ENCODE measurements around the gene GPR107. TPM values are rescaled to one million over a fixed set of nuclear protein-coding genes. Genes with fewer than 3 reads are reported as not detected.

The GPR107 gene
- total and polyA plus RNA-seq, 3 experiments from 2014 or later: 4.2 to 21.4 (median 21.3) TPM

GRCh38 chr9:130119519-130120298, 66.0 kb downstream of the GPR107 start:
- CTCF ChIA-PET: interaction anchor here (1.0 to 1.7 kb wide), 2 partner anchors 8 to 12 kb away, joined by 3 to 5 read pairs; no protein-coding TSS in a partner anchor
- no peak overlapping the region for H3K27ac ChIP-seq (ENCODE audit: low read depth, low read length)
- no peaks in the 10 kb centered on the region for H3K27me3 ChIP-seq (ENCODE audit: insufficient read depth, low read length, poor library complexity, severe bottlenecking)
- Mint-ChIP-seq H3K27ac (peak overlapping the region in 2 of 8 donors; percentile 17 to 92), H3K4me3 (no peak overlapping the region), H3K9me3 (no peaks in the 10 kb centered on the region), H3K4me1 (peaks cover 0 to 2% (median 0%) of the 10 kb centered on the region in 3 donors), H3K36me3 (peaks cover 0 to 83% (median 7%) of the 10 kb centered on the region in 3 donors), H3K27me3 (no peaks in the 10 kb centered on the region)
- POLR2A ChIA-PET: no interaction called here
- no peaks in the 10 kb centered on the region for H3K4me1 ChIP-seq (ENCODE audit: insufficient read depth, low read length)
- H3K9me3 ChIP-seq (ENCODE audit: low read length): no peaks in the 10 kb centered on the region
- peaks cover 9% of the 10 kb centered on the region for H3K36me3 ChIP-seq (ENCODE audit: insufficient read depth, low read length)
- no peak overlapping the region for H3K4me3 ChIP-seq (ENCODE audit: low read length)
- no peak for DNase-seq

GRCh38 chr9:130120299-130120587, 66.5 kb downstream of the GPR107 start:
- Histone ChIP-seq H3K36me3 (ENCODE audit: insufficient read depth, low read length) (peaks cover 9% of the 10 kb centered on the region), H3K27ac (ENCODE audit: low read depth, low read length) (no peak overlapping the region), H3K4me1 (ENCODE audit: insufficient read depth, low read length) (no peaks in the 10 kb centered on the region), H3K9me3 (ENCODE audit: low read length) (no peaks in the 10 kb centered on the region), H3K4me3 (ENCODE audit: low read length) (no peak overlapping the region), H3K27me3 (ENCODE audit: insufficient read depth, low read length, poor library complexity, severe bottlenecking) (no peaks in the 10 kb centered on the region)
- no peak overlapping the region for H3K4me3 Mint-ChIP-seq
- no peaks in the 10 kb centered on the region for H3K9me3 Mint-ChIP-seq
- no peaks in the 10 kb centered on the region for H3K4me1 Mint-ChIP-seq
- CTCF ChIA-PET: interaction anchor here (1.0 to 1.7 kb wide), 2 partner anchors 8 to 13 kb away, joined by 3 to 5 read pairs; no protein-coding TSS in a partner anchor
- H3K36me3 Mint-ChIP-seq: peaks cover 0 to 80% (median 5%) of the 10 kb centered on the region in 3 donors
- peak in 1 of 5 donors; percentile 16 for DNase-seq
- H3K27me3 Mint-ChIP-seq: no peaks in the 10 kb centered on the region
- peak overlapping the region in 1 of 8 donors; percentile 92 for H3K27ac Mint-ChIP-seq
- POLR2A ChIA-PET: no interaction called here

- Mint-ChIP-seq H3K27ac (peak overlapping the region in 2 of 8 donors; percentile 32 to 97), H3K4me1 (no peaks in the 10 kb centered on the region), H3K36me3 (peaks cover 0 to 78% (median 4%) of the 10 kb centered on the region in 3 donors), H3K27me3 (no peaks in the 10 kb centered on the region), H3K9me3 (no peaks in the 10 kb centered on the region), H3K4me3 (peak overlapping the region in 1 of 7 donors; percentile 24)
- POLR2A ChIA-PET: interaction anchor here (1.0 kb wide), 1 partner anchor 84 kb away, joined by 5 read pairs; no protein-coding TSS in a partner anchor
- Histone ChIP-seq H3K9me3 (ENCODE audit: low read length) (no peaks in the 10 kb centered on the region), H3K36me3 (ENCODE audit: insufficient read depth, low read length) (peaks cover 8% of the 10 kb centered on the region), H3K27ac (ENCODE audit: low read depth, low read length) (no peak overlapping the region), H3K4me1 (ENCODE audit: insufficient read depth, low read length) (no peaks in the 10 kb centered on the region), H3K27me3 (ENCODE audit: insufficient read depth, low read length, poor library complexity, severe bottlenecking) (no peaks in the 10 kb centered on the region), H3K4me3 (ENCODE audit: low read length) (no peak overlapping the region)
- CTCF ChIA-PET: interaction anchor here (1.2 kb wide), 1 partner anchor 13 kb away, joined by 3 read pairs; no protein-coding TSS in a partner anchor
- no peak for DNase-seq
Observed at GRCh38 chr9:130120832-130121231, 67.1 kb downstream of the GPR107 start.

GRCh38 chr9:130122456-130122855, 68.8 kb downstream of the GPR107 start:
- ChIA-PET POLR2A (interaction anchor here (0.6 kb wide), 1 partner anchor 32 kb away, joined by 3 read pairs; no protein-coding TSS in a partner anchor), CTCF (no interaction called here)
- Histone ChIP-seq H3K4me1 (ENCODE audit: insufficient read depth, low read length) (peaks cover 12% of the 10 kb centered on the region), H3K9me3 (ENCODE audit: low read length) (no peaks in the 10 kb centered on the region), H3K4me3 (ENCODE audit: low read length) (no peak overlapping the region), H3K27ac (ENCODE audit: low read depth, low read length) (no peak overlapping the region), H3K36me3 (ENCODE audit: insufficient read depth, low read length) (peaks cover 5% of the 10 kb centered on the region), H3K27me3 (ENCODE audit: insufficient read depth, low read length, poor library complexity, severe bottlenecking) (no peaks in the 10 kb centered on the region)
- no peaks in the 10 kb centered on the region for H3K9me3 Mint-ChIP-seq
- H3K4me1 Mint-ChIP-seq: peaks cover 10 to 14% (median 11%) of the 10 kb centered on the region in 3 donors
- H3K36me3 Mint-ChIP-seq: peaks cover 0 to 72% (median 5%) of the 10 kb centered on the region in 3 donors
- H3K4me3 Mint-ChIP-seq: no peak overlapping the region
- H3K27me3 Mint-ChIP-seq: no peaks in the 10 kb centered on the region
- no peak overlapping the region for H3K27ac Mint-ChIP-seq
- DNase-seq: no peak

GRCh38 chr9:130124085-130124860, 70.6 kb downstream of the GPR107 start:
- Histone ChIP-seq H3K27me3 (ENCODE audit: insufficient read depth, low read length, poor library complexity, severe bottlenecking) (no peaks in the 10 kb centered on the region), H3K36me3 (ENCODE audit: insufficient read depth, low read length) (no peaks in the 10 kb centered on the region), H3K27ac (ENCODE audit: low read depth, low read length) (no peak overlapping the region), H3K9me3 (ENCODE audit: low read length) (no peaks in the 10 kb centered on the region), H3K4me1 (ENCODE audit: insufficient read depth, low read length) (peaks cover 30% of the 10 kb centered on the region), H3K4me3 (ENCODE audit: low read length) (no peak overlapping the region)
- POLR2A ChIA-PET: no interaction called here
- DNase-seq: no peak
- Mint-ChIP-seq H3K9me3 (no peaks in the 10 kb centered on the region), H3K27me3 (peaks cover 0 to 4% of the 10 kb centered on the region in 2 donors), H3K4me3 (no peak overlapping the region), H3K27ac (peak overlapping the region in 3 of 8 donors; percentile 12 to 61 (median 57)), H3K4me1 (peaks cover 27 to 31% (median 29%) of the 10 kb centered on the region in 3 donors), H3K36me3 (peaks cover 0 to 63% (median 7%) of the 10 kb centered on the region in 3 donors)
- CTCF ChIA-PET: interaction anchor here (1.0 to 3.1 kb wide), 3 partner anchors 15 to 112 kb away, joined by 3 to 13 read pairs (median 7); no protein-coding TSS in a partner anchor

GRCh38 chr9:130126721-130127433, 73.2 kb downstream of the GPR107 start:
- H3K36me3 Mint-ChIP-seq: peaks cover 0 to 51% (median 6%) of the 10 kb centered on the region in 3 donors
- Histone ChIP-seq H3K4me3 (ENCODE audit: low read length) (no peak overlapping the region), H3K27me3 (ENCODE audit: insufficient read depth, low read length, poor library complexity, severe bottlenecking) (no peaks in the 10 kb centered on the region), H3K4me1 (ENCODE audit: insufficient read depth, low read length) (peaks cover 51% of the 10 kb centered on the region), H3K27ac (ENCODE audit: low read depth, low read length) (no peak overlapping the region), H3K36me3 (ENCODE audit: insufficient read depth, low read length) (peaks cover 7% of the 10 kb centered on the region), H3K9me3 (ENCODE audit: low read length) (no peaks in the 10 kb centered on the region)
- H3K9me3 Mint-ChIP-seq: no peaks in the 10 kb centered on the region
- DNase-seq: no peak
- peaks cover 48 to 54% (median 52%) of the 10 kb centered on the region in 3 donors for H3K4me1 Mint-ChIP-seq
- H3K27ac Mint-ChIP-seq: peak overlapping the region; percentile 82 to 100 (median 100)
- H3K27me3 Mint-ChIP-seq: peaks cover 0 to 4% of the 10 kb centered on the region in 2 donors
- ChIA-PET POLR2A (no interaction called here), CTCF (interaction anchor here (1.1 to 3.1 kb wide), 2 partner anchors 20 to 23 kb away, joined by 4 to 13 read pairs; no protein-coding TSS in a partner anchor)
- peak overlapping the region; percentile 18 to 73 (median 61) for H3K4me3 Mint-ChIP-seq

GRCh38 chr9:130128251-130128650, 74.5 kb downstream of the GPR107 start:
- POLR2A ChIA-PET: interaction anchor here (0.5 to 1.4 kb wide), 5 partner anchors 12 to 259 kb away, joined by 3 to 6 read pairs (median 4); no protein-coding TSS in a partner anchor
- Mint-ChIP-seq H3K27me3 (peaks cover 0 to 4% of the 10 kb centered on the region in 2 donors), H3K4me1 (peaks cover 57 to 67% (median 63%) of the 10 kb centered on the region in 3 donors), H3K9me3 (no peaks in the 10 kb centered on the region), H3K4me3 (peak overlapping the region; percentile 77 to 94 (median 86)), H3K36me3 (peaks cover 0 to 48% (median 7%) of the 10 kb centered on the region in 3 donors), H3K27ac (peak overlapping the region; percentile 99 to 100 (median 100))
- CTCF ChIA-PET: interaction anchor here (0.8 to 2.4 kb wide), 7 partner anchors 8 to 116 kb away, joined by 3 to 18 read pairs (median 4); no protein-coding TSS in a partner anchor
- peaks cover 56% of the 10 kb centered on the region for H3K4me1 ChIP-seq (ENCODE audit: insufficient read depth, low read length)
- no peaks in the 10 kb centered on the region for H3K27me3 ChIP-seq (ENCODE audit: insufficient read depth, low read length, poor library complexity, severe bottlenecking)
- peaks cover 7% of the 10 kb centered on the region for H3K36me3 ChIP-seq (ENCODE audit: insufficient read depth, low read length)
- peak overlapping the region; percentile 93 for H3K27ac ChIP-seq (ENCODE audit: low read depth, low read length)
- peak; percentile 64 to 90 (median 83) for DNase-seq
- H3K9me3 ChIP-seq (ENCODE audit: low read length): no peaks in the 10 kb centered on the region
- H3K4me3 ChIP-seq (ENCODE audit: low read length): peak overlapping the region; percentile 40

Measured in CD8-positive, alpha-beta memory T cell (primary cell).